IMR-90 (cell line): ENCODE measurements around the gene EPHA5.

Experiments used
- BHLHE40 ChIP-seq: fragments of 150-350 bp; IDR thresholded peaks from 2 replicates; pipeline ENCODE4 v1.6.1; 2016; ENCODE audit warnings: mild to moderate bottlenecking, low read depth, low read length
- CEBPB ChIP-seq: IDR thresholded peaks from 2 replicates; pipeline ENCODE4 v1.6.1; 2012; ENCODE audit warnings: low read depth, low read length, improper control_type of control experiment
- MAFK ChIP-seq: IDR thresholded peaks from 2 replicates; pipeline ENCODE4 v1.6.1; 2012; ENCODE audit warnings: low read depth, low read length, improper control_type of control experiment
- MAZ ChIP-seq: IDR thresholded peaks from 2 replicates; pipeline ENCODE4 v1.6.1; 2012; ENCODE audit warnings: low read depth, mild to moderate bottlenecking, low read length, improper control_type of control experiment, moderate library complexity, borderline replicate concordance
- MXI1 ChIP-seq: IDR thresholded peaks from 2 replicates; pipeline ENCODE4 v1.6.1; 2012; ENCODE audit warnings: low read depth, mild to moderate bottlenecking, low read length, moderate library complexity, borderline replicate concordance
- POLR2A ChIP-seq: IDR thresholded peaks from 2 replicates; pipeline ENCODE4 v1.6.1; 2012; ENCODE audit warnings: mild to moderate bottlenecking, low read depth, low read length
- RFX5 ChIP-seq: IDR thresholded peaks from 2 replicates; pipeline ENCODE4 v1.8.0; 2012; ENCODE audit warnings: low read depth, mild to moderate bottlenecking, low read length, moderate library complexity
- TF ChIP-seq, protein P1 (sequence below): conservative IDR thresholded peaks from 2 replicates; pipeline ENCODE4 v1.5.1; 2012; ENCODE audit warnings: mild to moderate bottlenecking, low read depth, low read length, improper control_type of control experiment
- TF ChIP-seq, protein P2 (sequence below): fragments of 150-350 bp; IDR thresholded peaks from 2 replicates; pipeline ENCODE4 v1.6.1; 2017; ENCODE audit warnings: mild to moderate bottlenecking, antibody characterized with exemption, low read length, low read depth
- TF ChIP-seq, protein P3 (sequence below): fragments of 150-350 bp; IDR thresholded peaks from 2 replicates; pipeline ENCODE4 v1.6.1; 2016; ENCODE audit warnings: low read depth, mild to moderate bottlenecking, low read length, moderate library complexity, borderline replicate concordance

DNA sequence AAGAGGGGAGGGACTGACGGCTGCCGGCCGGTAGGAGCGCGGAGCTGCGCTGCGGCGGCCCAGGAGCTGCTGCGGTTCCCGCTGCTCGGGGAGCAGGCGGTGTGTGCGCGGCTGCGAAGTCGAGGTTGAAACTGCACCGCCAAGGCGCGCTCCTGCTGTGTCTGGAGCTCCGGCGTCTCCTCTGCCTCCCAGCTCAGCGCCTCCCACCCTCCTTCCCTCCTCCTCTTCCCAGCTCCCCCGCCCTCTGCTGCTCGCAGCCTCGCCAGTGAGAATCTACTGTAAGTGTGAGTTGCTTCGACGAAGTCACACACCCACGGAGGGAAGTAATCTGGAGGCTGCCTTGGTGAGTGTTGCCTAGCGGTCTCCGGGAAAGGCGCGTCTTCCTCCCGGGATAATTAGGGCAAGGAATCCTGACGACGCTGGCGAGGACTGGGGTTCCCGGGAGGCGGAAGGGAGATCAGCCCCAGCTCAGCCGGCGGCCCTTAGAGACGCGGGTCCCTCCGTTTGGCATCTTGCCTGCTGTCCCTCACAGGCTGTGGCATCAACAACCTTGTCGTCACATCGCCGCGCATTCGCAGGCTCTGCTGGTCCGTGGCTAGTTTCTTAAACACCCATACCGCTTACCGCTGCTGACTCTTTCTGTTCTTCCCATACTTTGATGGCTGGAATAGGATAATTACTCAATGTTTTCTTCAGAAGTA, at the start of gene EPHA5:
- TF ChIP-seq, protein P1, sequence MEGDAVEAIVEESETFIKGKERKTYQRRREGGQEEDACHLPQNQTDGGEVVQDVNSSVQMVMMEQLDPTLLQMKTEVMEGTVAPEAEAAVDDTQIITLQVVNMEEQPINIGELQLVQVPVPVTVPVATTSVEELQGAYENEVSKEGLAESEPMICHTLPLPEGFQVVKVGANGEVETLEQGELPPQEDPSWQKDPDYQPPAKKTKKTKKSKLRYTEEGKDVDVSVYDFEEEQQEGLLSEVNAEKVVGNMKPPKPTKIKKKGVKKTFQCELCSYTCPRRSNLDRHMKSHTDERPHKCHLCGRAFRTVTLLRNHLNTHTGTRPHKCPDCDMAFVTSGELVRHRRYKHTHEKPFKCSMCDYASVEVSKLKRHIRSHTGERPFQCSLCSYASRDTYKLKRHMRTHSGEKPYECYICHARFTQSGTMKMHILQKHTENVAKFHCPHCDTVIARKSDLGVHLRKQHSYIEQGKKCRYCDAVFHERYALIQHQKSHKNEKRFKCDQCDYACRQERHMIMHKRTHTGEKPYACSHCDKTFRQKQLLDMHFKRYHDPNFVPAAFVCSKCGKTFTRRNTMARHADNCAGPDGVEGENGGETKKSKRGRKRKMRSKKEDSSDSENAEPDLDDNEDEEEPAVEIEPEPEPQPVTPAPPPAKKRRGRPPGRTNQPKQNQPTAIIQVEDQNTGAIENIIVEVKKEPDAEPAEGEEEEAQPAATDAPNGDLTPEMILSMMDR: 0 out of 2 replicates have a peak, but pooled peaks have one; percentile 1
- TF ChIP-seq, protein P2, sequence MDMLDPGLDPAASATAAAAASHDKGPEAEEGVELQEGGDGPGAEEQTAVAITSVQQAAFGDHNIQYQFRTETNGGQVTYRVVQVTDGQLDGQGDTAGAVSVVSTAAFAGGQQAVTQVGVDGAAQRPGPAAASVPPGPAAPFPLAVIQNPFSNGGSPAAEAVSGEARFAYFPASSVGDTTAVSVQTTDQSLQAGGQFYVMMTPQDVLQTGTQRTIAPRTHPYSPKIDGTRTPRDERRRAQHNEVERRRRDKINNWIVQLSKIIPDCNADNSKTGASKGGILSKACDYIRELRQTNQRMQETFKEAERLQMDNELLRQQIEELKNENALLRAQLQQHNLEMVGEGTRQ: no peak
- no peak for TF ChIP-seq BHLHE40
- TF ChIP-seq POLR2A: no peak
- no peak for TF ChIP-seq RFX5
- TF ChIP-seq, protein P3, sequence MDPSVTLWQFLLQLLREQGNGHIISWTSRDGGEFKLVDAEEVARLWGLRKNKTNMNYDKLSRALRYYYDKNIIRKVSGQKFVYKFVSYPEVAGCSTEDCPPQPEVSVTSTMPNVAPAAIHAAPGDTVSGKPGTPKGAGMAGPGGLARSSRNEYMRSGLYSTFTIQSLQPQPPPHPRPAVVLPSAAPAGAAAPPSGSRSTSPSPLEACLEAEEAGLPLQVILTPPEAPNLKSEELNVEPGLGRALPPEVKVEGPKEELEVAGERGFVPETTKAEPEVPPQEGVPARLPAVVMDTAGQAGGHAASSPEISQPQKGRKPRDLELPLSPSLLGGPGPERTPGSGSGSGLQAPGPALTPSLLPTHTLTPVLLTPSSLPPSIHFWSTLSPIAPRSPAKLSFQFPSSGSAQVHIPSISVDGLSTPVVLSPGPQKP: no peak
- TF ChIP-seq MAZ: peak; percentile 32; the same call in 1 of the 2 replicates
- TF ChIP-seq CEBPB: no peak
- TF ChIP-seq MXI1: no peak
- TF ChIP-seq MAFK: no peak
